Right renal cortex interstitium (tissue), 3 donors: ENCODE results near the gene IL34. TPM values are rescaled to one million over a fixed set of nuclear protein-coding genes. Genes with fewer than 3 reads are reported as not detected.
A peak's percentile ranks its signal among the peaks of the same experiment; 100 is the strongest.

Source experiments
- DNase-seq, 3 donors: peaks; one replicate each; pipeline ENCODE4 v3.0.0-alpha.2; 2013; ENCODE audit warnings: low read depth in 3 of 3, low spot score in 2 of 3
- polyA plus RNA-seq, 3 donors: library from polyadenylated mRNA; unstranded; fragments of 120-200 nt; gene quantifications; one replicate each; pipeline ENCODE4 v1.2.1, GENCODE V29; 2013; ENCODE audit not compliant: insufficient read length in 3 of 3

The IL34 gene
- polyA plus RNA-seq, 3 donors = 0.67 to 0.95 (median 0.85) TPM

DNA sequence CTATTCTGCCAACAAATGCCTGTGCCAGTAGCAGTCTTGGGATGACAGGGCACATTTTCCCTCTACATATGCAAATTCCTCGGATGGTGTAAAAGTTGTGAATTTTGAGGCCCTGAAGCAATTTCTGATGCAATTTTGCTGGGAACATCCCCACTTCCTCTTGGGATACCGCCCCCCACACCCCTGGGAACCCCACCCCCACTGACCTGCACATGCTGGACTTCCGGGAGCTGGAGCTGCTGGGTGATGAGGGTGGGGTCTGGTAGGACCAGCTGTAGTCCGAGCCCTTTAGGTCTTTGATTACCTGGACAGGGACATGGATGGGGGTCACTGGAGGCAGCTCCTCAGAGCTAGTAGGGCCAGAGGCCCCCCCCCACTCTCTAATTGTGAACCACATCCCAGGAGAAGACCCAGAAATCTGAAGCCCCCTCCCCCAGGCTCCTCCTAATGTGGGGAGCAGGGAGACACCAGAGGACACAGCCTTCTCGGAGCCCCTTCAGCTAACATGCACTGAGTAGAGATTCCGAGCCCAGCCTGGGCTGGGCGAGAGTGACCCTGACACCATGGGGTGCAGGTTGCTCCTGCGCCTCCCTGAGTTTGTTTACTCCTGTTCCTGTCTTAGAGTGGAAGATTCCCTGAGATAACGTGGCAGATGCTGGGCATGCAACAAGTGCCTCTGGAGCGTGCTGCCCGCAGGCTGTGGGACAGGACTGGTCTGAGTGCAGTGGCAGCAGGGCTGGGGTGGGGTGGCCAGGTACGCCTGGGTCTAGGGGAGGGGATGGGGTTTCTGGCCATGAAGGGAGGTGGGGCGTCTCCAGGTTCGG lies 30.5 kb downstream of the IL34 start:
- DNase-seq = no peak

DNA sequence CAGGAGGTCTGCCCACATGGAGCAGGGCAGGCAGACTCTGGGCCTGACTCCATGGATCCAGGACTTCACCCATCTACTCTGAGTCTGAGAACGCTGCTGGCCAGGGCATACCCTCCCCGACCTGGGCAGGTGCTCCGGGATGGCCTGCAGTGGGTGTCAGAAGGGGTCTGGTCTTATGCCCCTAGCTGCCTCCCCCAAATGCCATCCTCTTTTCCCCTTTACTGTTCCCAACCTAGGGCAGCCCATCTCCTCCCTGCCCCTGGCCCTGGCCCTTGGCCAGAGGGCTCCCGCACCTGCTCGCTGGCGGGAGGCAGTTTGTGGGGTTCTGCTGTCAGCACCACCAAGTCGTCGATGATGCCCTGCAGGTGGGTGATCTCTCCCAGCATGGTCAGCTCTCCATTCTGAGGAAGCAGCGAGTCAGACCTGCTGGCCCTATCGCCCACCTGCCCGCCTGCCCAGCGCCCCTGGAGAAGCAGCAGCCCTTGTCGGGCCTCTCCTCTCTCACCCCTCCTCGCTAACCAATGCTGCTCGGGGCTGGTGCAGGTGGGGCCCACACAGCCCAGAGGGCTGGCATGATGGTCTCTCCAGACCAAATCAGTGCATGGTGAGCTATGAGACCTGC lies 31.3 kb downstream of the IL34 start:
- DNase-seq = no peak

DNA sequence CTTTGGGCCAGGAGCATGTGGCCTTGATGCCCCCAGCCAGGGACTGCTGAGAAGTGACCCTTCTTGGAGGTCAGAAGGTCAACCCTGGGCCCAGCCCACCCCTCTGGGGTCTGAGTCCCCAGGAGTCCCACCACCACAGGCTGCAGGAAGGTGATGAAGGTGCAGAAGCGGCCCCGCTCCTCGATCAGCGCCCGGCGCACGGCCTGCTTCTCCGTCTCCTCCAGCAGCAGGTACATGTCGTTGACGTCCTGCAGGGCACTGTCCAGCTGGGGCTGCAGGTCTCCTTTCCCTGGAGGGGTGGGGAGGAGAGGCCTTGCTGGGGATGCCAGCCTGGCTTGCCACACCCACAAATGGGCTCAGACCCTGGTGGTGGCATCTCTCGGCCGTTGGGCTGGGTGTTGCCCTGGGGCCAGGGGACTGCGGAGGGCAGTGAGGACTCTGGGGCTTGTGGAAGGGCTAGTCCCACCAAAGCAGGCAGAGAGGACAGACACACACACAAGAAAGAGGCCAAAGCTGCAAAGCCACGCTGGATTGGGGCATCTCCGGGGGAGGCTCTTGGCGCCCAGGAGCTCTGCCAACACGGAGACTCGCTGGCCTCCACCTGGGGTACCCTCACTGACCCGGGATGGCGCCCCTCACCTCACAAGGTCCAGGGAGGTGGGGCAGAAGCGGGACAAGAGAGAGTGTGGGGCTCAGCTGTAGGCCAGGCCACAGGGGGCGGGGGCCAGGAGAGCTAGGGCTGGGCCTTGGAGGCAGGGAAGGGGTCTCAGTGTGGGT lies 31.9 kb downstream of the IL34 start:
- no peak for DNase-seq

DNA sequence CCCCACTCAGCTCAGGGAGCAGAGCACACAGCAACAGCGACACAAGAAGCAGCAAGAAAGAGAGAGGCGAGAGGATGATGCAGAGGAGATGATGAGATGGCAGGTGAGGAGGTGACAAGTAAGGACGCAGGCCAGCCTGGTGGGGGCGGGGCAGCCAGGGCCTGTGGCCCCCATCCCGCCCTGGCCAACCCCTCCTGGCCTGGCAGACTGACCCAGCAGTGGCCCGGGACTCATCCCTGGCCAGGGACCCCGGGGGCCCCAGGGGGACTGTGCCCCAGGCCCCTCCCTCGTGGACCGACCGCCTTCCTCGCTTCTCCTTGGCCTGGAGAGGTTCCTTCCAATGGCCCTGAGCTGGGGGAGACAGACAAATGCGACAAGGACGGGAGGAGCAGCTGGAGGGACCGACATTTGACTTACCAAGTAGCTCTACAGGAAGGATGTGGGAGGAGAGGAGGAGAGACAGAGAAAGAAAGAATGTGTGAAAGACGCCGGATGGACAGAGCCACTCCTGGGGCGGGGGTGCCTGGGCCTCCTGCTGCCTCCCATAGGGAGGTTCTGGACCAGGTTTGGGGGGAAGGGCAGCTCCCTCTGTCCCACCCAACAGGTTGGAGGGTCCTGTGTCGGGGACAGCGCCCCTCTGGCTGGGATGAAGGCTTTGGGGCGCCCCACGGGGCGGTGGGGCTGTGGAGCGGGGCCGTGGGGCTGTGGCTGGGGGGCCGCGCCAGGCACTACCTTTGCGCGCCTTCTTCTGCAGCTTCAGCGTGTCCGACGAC lies 32.7 kb downstream of the IL34 start:
- DNase-seq = no peak

DNA sequence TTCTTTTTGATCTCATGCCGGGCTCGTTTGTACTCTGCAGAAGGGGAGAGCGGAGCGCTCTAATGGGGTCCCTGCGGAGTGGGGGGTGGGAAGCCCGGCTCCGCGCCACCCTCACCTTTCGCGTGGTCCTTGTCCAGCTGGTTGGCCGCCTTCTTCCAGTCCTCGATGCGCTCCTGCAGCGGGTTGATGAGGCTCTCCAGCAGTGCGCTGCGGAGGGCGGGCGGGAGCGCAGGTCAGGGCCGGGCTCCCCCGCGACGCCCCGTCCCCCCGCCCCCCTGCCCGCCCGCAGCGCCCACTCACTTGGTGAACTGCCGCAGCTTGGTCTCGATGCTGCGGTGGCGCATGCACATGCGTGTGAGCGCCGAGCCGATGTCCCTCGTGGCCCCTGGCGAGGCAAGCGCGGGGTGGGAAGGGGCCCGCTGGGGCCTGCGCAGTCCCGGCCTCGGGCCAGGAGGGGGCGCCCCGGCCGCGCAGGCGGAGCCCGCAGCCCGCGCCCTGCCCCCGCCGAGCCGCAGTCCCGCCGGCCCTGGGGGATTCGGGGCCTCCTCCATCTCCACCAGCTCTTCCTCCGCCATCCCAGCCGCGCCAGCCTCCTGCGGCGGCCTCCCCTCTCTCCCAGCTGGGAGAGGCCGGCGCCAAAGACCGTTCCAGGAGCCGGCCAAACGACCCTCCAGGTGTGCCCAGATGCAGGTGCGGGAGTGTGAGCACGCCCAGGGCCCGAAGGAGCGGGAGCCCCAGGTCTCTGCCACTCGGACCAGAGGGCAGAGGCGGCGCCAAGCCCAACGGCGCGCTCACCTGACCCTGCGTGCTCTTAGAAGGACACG lies 33.5 kb downstream of the IL34 start:
- DNase-seq = no peak

DNA sequence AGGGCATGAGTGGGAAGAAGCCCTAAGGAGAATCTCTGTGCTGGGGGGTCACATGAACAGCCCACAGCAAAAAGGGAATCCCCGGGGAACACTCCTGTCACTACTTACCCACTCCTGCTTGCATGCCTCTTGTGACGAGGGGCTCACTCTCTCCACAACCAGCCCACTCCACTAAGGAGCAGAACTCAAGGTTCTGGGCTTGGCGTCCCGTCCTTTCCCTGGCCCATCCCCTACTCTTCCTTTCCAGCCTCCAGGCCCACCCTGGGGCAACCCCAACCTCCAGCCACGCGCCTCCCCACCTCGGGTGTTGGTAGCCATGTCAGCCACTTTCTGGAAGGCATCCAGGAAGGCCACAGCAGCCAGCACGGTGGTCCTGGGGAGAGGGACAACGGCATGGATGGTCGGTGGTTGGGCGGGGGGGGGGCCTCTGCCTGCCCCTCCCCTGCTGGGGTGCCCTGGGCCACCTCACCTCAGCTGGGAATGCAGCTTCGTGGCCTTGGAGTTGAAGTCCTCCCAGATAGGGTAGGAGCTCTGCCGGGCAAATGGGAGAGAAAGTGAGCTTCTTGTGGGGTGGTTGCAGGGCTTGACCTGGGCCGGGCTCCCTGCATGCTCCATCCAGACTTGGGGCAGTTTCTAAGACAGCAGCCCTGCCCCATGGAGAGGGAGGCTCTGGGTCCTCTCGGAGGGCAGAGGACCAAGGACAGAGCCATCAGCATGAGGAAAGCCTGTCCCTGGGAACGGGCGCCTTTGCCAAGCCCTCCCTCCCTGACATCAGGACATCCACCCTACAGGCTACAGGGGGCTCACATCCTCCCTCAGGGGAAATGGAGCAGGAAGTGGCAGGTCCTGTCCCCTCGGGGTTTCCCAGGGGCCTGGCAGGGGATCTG lies 34.4 kb downstream of the IL34 start:
- no peak for DNase-seq

DNA sequence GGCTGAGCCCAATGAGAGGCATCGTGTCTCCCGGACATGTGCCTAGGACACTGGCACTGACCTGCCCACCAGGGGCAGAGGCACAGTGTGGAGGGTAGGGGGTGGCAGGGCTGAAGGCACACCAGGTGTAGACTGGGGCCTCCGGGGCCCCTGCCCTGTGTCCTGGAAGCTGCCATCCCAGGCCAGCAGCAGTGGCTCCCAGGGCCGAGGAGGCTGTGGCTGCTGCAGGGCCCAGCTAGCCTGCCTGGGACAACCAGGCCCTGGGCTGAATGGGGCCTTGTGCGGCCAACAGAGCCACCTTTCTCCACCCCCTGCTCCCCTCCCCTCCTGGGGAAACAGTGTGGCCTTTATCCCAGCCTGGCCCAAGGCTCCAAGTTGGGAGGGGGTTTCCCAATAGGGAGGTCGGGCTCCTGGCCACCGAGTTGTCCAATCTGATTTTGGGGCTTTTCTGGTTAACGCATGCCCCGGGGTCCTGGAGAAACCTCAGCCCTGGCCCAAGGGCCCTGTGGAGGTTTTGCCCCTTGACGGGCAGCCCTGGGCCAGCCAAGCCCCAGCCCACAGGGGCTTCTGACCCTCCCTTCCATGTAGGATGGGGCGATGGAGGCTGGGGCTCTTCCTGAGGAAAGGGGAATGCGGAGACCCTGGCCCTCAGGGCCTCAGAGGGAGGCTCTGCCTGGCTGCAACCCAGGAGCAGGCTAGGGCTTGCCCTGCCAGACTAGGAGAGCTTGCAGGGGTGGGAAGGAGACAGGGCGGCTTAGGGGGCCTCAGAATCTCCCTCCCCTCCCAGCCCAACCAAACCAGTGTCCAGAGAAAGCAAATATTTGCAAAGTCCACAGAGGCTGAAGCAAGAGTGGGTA lies 35.3 kb downstream of the IL34 start:
- DNase-seq = no peak

DNA sequence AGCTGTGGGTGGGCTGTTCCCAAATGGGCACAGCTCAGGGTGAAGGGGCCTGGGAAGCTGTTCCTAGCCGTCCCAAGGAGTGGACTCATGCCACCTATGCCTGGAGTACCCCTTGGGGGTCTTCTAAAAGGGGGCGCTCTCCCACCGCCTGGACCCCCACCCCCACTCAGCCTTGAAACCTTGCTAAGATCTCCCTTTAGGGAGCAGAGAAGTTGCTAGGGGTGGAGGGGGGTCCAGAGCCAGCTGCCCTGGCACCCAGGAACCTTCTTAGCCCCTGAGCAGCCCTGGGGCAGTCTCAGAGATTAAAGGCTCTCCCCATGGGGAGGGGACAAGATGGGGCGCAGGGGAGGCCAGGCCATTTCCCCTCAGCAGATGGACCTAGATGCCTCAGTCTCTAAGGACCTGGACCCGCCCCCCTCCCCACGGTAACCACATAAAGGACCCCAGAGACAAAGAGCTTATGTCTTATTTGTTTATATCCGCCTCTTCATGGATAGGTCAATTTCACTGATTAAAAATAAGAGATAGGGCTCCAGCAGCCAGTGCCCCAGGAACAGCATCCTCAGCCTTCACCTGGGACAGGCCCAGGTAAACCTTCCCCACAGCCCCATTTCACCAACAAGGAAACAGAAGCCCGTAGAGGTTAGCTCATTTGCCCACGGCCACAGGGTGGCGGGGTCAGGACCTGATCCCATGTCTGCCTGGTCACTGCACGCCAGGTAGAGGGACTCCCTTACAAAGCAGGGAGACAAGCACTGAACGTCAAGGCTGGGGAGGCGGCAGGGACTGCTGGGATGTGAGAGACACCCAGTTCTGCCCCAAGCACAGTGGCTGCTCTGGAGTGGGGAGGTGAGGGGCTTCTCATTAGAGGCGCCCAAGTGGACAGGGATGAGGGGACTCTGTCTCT lies 36.1 kb downstream of the IL34 start:
- no peak for DNase-seq

DNA sequence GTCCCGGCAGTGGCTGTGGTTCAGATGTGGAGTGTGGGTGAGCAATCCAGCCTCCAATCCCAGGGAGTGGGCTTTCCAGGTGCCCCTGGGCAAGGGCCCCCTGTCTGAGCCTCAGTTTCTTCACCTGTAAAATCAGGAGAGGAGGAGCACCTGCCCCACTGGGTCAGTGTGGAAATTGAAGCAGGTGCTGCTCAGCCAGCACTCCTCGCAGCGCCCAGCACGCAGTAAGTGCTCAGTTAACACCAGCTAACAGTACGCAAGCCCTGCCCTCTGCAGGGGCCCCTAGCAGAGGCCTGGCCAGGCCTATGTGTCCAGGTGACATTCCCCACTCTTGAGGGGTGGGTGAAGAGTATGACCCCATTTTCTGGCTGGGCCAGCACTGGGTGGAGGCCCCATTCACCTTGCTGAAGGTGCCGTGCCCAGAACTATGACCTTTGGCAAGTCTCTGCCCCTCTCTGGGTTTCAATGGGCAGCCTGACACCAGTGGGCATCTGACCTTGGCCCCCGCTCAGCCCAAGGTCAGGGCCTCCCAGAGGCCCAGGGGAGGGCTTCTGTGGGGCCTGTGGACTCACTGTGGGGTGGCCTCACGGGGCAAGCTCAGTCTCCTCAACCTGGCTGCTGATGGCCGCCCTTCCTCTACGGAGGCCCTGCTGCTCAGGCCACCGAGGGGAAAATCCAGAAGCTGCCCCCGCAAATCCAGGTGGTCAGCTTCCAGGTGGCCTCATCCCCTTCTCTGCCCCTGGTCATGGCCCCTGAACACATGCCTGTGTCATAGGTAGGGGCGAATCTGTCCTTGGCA lies 37.0 kb downstream of the IL34 start:
- DNase-seq = no peak

DNA sequence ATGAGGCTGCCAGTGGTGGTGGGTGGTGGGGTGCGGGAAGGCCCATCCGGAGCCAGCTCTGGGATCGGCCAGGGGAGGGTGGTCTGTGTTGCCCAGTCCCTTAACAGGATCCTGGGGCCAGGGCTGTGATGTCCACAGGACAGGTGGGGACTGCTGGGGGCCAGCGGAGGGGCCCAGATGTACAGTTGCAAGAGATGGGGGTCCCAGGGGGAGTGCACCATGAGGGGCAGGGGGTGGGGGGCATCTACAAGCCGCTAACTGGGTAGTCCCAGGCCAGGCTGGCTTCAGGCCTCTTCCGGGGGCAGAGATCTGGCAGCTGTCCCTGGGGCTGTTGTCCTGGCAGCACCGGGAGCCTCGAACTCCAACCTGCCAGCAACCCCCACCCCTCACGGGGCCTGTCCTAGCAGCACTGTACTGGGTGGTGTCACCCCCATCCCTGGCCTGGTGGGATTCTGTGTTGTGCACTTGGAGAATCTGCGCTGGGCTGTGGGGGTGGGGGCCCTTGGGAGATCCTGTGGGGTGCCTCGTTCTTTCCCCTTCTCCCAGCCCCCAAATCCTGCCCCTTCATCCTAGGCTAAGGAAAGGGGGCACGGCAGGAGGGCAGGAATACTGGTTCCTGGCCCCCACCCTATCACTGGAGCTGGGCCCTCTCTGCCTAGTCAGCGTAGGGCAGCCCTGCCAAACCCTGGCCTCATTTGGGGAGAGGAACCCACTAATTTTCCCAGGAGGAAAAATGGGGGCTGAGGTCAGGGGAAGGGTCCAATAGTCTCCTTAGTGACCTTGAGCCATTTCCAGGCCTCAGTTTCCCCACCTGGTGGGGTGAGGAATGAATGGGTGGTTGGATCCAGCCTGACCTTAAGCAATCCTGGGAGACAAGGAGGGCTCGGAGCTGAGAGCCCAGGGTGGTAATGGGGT lies 38.0 kb downstream of the IL34 start:
- DNase-seq = no peak

DNA sequence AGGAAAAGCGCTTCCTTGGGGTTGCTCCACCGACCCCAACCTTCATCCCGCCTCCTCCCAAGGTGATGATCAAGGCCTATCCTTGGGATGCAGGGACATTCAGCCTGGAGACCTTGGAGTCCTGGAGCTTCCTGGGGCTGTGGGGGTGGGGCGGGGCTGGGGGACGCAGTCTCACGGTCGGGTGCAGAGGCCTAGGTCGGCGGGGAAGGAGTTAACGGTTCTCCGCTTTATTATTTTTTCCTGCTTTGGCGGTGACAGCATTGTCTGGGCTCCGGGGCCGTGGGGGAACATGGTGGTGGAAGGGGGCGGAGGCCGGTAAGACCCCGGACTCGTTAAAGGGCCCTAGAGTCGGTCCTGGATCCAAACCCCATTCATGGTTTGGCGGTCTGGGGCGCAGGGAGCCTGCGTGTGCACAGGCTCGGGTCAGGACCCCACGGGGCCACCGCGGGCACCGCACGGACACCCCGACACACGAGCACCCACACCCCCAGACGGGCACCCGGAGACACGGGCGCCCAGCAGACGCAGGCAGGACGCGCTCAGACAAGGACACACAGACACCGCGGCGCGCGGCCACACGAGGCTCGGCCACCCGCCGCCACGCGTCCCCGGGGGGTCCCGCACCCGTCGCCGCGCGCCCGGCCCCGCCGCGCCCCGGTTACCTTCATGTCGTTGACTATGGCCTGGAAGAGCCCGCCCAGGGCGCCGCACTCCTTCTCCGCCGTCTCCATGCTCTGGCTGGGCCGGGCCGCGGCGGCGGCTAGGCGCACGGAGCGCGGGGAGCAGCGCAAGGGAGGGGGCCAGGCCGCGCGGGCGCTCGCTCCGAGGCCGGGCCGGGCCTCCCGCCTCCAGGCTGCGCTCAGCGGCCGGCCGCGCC lies 38.9 kb downstream of the IL34 start:
- DNase-seq = no peak

DNA sequence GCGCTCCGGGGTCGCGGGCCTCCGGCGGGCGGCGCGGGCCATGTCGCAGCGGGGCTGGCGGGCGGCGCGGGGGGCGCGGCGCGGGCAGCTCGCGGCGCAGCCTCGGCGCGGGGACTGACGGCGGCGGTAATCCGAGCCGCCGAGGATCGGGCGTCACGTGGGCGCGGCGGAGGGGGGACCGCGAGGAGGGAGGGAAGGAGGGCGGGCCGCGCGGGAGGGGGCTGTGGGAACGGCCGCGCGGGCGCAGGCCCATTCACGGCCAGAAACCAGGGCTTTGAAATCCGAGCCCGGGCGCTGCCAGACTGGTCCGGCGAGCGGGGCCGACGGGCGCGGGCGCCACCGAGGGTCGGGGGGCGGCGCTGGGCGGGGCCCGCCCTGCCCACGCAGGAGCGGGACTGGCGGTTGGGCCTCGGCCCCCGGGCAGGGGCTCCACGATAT lies 39.6 kb downstream of the IL34 start, which contains the start of gene MTSS2:
TSS of gene MTSS2 (minus strand) at position 116 of the 438 bp plus-strand sequence. CDS start 262 bp downstream, outside the sequence.
- DNase-seq = peak; percentile 56 to 81 (median 72)

DNA sequence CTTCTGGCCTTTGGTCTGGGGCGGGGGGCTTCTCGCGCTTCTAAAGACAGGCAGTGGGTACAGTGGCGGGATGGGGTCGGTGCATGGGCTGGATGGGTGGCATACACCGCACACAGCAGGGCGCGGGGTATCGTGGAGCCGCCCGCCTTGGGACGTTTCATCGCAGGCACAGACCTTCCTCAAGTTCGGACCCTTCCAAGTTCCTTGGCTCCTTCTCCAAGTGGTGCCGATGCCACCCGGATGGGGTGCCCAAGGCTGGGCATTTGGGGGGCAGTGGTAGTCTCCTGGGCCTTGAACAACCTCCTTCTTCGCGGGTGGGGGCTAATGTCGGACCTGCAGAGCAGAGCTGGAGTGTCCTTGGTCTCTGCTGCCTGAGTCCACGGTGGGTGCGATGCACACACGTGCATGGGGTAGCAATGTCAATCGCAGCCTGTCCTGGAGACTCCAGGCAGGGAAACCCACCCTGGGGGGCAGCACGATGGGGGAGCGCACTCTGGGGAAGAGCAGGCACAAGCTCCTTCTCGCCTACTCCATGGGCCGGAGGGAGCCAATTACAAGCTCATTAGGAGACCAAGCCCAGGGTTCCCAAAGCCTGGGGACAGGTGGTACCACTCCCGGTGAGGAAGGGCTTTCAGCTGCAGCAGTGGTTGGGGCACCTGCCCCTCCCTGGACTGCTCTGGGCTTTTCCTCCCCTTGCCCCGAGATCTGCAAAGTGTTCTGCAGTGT lies 40.2 kb downstream of the IL34 start:
- no peak for DNase-seq
